Esophagus mucosa (tissue), 1 donor: ENCODE measurements around the gene EPB41L4A. TPM values are rescaled to one million over a fixed set of nuclear protein-coding genes. Genes with fewer than 3 reads are reported as not detected.

Experiments used
- ATAC-seq: fragments of 200-7000 bp; cut with Tn5 transposase; one replicate; pipeline ENCODE4 v1.9.1; 2020
- total RNA-seq: library from RNA; stranded (reverse); gene quantifications from one replicate; pipeline ENCODE4 v1.2.4, GENCODE V29; 2023
- donor health status: DM: yes; HTN: yes; CAD: no.

Gene EPB41L4A
- total RNA-seq, 1 donor from 2014 or later: 35.1 TPM

DNA sequence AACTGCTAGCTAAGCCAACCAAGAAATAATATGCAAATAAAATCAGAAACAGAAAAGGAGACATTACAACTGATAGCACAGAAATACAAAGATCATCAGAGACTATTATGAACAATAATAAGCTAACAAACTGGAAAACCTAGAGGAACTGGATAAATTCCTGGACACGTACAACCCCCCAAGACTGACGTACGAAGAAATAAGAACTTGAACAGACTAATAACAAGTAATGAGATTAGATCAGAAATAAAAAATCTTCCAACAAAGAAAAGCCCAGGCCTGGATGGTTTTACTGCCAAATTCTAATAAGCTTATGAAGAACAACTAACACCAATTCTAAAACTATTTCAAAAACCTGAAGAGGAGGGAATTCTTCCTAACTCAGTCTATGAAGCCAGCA is 67.9 kb downstream of the EPB41L4A start:
- ATAC-seq: no peak

DNA sequence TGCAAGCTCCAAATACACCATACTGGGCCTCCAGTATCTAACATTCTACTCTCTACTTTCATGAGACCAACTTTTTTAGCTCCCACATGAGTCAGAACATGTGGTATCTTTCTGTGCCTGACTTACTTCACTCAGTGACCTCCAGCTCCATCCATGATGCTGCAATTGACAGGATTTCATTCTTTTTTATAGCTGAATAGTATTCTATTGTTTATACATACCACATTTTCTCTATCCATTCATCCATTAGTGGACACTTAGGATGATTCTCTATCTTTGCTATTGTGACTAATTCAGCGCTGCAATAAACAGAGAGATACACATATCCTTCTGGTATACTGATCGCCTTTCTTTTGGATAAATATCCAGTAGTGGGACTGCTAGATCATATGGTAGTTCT is 68.5 kb downstream of the EPB41L4A start:
- ATAC-seq: no peak

DNA sequence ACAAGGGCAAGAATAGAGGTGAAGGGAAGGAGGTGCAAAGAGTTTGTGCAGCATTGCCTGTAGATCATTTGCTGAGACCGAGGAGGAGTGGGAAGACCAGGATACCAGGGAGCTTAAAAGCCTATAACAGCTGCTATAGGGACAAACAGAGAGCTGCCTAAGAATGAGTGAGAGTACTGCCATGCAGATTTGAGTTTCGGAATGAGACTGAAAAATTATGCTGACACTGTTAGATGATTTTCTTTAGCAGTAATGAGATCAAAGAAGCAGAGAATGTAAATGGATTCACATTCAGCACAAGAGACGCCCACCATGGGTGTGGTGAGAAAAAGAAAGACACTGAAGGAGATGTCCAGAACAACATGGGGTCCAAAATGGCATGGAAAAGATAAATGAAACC is 69.7 kb downstream of the EPB41L4A start:
- ATAC-seq: no peak

DNA sequence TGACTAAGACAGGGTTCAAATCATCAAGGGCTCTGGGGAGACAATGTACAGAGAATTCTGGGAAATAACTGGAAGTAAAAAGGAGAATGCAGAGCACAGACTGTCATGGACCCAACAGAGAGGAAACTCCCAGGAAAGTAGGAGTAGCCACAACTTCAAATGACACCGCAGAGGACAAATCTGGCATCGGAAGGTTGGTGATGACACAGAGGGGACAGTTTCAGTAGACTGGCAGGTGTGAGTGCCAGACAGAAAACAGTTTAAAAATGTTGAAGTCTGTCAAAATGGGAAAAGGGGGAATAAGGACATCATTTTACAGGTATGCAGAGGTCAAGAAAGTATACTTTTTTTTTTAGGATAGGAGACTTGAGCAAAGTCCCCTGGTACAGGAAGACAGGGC is 70.2 kb downstream of the EPB41L4A start:
- ATAC-seq: no peak

DNA sequence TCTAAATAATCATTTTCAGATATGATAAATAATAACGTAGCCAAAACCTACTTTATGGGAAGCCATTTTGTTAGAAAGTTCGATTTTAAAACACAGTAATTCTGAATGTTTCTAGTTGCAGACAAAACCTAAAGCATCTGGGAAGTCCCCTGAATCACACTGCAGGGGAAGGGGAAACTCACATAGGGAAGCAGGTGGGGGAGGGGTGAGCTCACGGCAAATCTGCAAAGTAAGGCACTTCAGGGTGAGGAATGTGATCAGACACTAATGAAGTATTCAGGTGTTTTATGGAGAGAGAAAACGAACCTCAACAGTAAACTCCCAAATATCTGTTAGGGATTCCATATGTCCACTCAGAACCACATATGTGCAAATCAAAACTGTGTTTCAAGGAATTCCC is 70.7 kb downstream of the EPB41L4A start:
- no peak for ATAC-seq

DNA sequence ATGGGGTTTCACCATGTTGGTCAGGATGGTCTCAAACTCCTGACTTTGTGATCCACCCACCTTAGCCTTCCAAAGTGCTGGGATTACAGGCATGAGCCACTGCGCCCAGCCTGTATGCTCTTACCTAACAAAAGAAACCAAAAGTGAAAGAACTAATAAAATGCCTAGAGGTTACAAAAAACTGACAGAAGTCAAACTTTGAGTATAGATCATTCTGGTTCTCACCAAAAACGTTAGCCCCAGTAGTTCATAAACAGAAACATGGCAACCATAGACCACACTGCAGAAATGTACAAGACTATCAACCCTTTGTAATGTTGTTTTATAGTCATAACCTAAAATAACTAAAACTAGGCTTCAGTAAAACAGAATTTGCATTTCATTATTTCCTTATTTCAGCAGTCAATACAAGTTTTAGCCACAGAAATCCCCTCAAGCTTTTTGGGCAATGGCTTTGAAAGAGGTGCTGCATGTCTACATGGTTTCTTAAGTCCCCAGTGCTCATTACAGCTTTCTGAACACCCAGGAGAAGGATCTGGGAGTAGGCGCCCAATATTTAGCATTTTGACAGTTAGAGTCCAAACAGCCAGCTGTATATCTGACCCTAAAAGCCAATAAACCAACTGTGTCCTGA is 72.5 kb downstream of the EPB41L4A start:
- ATAC-seq: no peak

DNA sequence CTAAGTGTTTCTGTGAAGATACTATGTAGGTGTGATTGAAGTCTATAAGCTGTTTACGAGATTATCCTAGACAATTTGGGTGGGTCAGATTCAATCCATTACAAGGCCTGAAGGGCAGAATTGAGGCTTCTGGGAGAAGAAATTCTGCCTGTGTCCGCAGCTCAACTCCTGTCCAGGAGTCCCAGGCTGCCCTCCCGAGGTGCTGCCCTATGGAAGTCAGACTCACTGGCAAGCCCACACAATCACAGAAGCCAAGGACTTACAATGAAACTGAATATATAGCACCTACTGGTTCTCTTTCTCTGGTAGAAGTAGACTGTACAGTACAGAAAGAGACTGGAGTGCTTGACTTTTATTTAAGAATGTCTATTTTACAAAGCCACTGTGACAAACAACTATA is 74.5 kb downstream of the EPB41L4A start:
- ATAC-seq: no peak

DNA sequence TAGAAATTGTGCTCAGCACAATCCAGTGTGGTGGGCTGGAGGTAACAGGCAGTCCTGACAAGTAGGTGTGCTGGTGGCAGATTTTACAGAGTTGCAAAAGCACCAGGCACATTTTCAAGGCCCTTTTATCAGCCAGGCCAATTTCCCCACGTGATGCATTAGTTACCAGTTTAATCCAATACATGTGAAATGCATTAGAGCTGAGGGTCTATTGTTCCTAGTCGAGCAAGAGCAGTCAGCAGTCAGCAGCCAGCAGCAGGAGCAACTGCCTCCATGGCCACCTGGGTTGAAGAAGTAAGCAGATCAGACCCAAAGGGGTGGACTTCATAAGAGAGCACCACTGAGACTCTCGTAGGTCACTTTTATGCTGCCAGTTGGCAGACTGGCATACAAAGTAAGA is 76.7 kb downstream of the EPB41L4A start:
- no peak for ATAC-seq

DNA sequence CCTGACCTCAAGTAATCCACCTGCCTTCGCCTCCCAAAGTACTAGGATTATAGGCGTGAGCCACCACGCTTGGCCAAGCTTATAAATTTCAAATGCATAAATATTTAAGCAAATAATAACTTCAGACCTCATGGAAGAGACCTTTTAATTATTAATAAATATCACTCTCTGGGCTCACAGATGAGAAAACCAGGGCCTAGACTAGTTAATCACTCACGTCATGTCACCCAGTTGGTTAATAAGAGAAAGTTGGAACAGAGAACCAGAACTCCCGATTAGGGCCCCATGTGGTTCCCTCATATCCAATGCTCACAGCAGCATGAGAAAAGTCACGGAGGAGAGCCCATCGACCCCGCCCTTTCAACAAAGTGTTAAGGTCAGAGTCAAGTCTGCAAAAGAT is 79.3 kb downstream of the EPB41L4A start:
- no peak for ATAC-seq

DNA sequence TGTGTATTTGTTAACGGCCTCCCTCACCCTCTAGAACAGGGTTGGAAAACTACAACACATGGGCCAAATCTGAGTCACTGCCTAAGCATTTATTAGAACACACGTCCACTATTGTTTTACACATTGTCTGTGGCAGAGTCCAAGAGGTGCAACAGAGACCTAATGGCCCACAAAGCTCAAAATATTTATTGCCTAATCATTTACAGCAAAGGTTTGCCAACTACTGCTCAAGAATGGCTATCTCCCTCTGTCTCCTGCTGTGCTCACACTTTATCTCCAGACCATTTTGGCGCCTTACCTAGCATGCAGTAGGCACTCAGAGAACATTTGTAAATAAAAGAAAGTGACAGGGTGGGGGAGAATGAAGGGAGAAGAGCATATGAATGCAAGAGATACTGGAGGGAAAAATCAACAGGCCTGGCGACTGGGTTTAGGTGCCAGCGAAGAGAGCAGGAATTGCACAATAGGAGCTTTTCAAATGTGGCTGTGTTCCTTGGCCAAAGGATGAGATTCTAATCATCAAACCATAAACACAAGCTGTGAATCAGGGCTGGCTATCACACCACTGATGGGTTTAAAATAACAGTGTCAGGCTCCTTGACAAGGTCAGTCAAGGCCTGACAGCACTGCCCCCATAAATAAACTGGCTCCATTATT is 80.3 kb downstream of the EPB41L4A start:
- ATAC-seq: peak; percentile 57

DNA sequence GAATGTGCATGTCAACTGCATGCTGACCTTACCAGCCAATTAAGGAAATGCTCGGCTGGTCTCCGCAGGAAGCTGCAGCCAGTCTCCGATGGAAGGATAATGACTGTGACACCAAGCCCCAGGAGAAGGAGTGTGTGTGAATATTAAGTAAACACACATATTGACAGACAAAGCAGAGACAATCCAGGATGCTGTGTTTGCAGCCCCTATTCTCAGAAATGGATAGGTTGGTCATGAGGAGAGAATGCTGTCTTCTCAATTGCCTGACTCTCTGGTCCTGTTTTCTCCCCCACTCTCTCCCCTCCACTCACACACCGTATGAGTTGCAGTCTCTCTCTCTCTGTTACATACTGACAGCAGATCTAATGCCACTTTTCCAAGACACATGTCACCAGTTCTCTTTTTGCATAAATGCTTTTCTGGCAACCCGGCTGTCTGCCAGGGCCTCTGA is 85.7 kb downstream of the EPB41L4A start:
- ATAC-seq: no peak

DNA sequence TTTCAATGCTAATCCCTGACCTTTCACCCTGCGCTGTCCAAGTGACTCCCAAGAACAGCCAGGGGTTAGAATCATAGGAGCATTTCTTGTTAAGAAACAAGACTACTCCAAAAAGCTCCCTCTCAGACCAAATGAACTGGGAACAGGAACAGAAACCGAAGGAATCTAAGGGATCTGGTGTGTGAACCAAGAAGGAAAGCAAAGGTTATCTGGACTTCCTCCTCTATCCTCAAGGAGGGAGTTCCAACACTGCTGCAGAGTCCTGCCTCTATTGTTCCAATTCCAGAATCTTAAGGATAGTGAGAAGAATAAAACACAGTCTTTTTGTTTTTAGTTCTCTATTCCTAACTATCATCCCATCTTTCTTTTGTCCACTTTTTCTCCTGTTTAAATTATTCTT is 87.2 kb downstream of the EPB41L4A start:
- no peak for ATAC-seq

DNA sequence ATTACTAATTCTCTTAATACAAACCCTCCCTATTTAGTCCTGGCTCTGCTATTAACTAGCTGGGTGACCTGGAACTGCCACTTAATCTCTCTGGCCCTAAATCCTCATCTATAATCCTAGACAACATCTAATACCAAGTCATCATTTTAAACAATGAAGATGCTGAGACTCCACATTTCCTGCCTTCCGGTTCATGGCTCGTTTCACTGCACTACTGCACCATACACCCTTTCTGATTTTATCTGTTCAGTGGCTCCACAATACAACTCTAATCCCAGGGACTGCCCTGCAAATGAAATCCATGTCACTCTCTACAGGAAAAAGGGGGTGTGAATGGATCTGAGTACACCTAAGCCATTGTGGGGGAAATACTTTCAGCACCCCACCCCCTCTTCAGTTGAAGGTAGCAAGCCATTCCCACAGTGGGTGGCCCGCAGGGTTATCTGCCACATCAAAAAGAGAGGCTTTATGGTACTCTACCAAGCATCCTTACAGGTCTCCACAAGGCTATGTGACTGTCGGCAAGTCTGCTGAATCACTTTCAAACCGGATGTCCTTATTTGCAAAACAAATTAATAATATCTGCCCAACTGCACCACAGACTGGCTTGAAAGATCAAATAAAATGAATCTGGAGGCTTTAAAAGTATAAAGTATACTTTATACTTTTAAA is 89.5 kb downstream of the EPB41L4A start:
- peak; percentile 85 for ATAC-seq

DNA sequence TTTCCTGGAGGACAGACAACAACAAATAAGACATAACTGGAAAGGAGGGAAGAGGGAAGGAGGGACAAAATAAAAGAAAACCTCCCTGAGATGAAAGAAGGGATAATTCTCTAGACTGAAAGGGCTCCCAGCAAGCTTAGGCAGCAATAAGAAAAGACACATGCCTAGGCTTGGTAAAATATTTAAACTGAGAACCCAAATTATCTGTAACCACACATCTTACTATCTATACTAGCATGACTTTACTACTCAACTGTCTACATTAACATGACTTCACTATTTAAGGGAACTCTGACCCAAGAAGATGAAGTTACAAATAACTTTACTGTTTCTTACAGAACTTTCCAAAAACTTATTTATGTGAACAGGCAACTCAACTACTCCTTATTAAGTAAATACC is 95.9 kb downstream of the EPB41L4A start:
- ATAC-seq: no peak

DNA sequence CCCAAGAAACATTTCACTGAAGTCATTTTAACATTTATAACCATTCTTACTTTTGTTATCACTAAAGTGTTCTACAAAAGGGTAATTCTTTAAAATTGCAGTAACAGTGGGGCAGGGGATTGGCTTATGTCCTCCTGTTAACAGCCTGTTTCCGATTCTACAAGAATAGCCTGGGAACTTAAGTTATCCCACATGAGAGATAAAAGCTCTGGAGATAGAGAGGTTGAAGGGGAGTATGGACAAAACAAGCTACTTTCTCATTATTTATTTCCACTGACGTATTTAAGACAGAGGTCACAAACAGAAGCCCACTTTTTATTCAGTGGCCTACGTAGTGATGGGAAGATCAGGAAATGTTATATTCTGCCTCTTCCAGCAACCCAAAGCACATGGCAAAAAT is 98.7 kb downstream of the EPB41L4A start:
- ATAC-seq: no peak

DNA sequence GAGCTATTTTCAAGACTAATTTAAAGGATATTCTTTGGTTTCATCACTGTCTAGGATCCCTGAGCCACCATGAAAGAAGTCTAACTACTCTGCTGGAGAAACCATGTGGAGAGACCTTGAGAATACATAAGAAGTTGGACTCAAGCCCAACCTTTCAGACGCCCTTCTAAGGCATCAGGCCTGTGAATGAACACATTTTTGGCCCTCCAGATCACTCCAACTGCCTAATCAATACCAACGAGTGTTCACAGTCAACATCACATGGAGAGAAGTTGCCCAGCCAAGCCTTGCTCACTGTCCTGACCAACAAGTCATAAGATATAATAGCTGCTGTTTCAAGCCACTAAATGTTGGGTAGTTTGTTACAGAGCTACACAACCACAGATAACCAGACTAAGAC is 100.7 kb downstream of the EPB41L4A start:
- no peak for ATAC-seq

DNA sequence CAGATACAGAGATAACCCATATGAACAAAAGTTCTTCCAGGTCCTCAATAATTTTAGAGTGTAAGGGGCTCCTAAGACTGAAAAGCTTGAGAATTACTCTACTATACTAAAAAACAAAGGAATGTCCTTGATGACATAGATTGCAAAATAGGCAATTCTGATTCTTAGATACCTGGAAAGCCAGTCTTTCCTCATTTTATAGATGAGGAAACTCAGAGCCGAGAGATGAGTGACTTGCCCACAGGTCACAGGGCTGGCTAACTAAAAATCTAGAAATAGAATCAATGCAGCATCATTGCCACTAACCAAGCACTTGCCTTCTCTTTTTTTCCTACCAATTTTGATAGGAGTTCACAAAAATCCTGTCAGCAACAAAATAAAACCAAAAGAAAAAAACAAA is 101.2 kb downstream of the EPB41L4A start:
- ATAC-seq: no peak

DNA sequence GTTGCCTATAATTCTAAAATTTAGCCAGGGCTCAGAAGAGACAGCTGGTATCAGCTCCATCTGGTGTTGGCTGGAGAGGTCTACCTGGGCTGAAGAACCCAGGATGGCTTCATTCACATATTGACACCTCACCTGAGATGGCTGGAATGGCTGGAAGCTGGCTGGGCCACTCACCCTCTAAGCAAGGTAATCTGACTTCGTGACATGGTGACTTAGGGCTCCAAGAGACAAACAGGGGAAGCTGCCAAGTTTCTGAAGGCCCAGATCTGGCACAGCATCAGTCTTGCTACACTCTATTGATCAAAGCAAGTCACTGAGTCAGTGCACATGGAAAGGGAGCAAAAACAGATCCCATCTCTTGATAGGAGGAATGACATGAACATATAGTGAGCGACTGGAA is 102.3 kb downstream of the EPB41L4A start:
- peak; percentile 44 for ATAC-seq

DNA sequence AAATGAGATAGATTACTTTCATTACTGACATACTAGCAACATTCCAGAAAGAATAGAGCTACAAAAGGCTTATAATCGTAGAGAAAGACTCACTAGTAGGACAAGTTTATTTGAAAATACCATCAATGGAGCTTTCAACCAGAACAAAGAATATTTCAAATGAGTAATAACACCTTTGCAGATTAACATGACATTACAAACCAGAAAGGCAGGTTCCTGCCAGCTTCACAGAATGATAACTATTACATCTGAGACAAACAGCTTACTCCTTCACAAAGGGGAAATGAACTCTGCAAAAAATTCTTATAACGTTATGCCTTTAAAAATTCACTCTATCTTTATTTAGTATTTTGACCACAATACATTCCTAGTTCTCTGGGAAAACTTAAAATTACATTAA is 103.1 kb downstream of the EPB41L4A start:
- peak; percentile 87 for ATAC-seq

DNA sequence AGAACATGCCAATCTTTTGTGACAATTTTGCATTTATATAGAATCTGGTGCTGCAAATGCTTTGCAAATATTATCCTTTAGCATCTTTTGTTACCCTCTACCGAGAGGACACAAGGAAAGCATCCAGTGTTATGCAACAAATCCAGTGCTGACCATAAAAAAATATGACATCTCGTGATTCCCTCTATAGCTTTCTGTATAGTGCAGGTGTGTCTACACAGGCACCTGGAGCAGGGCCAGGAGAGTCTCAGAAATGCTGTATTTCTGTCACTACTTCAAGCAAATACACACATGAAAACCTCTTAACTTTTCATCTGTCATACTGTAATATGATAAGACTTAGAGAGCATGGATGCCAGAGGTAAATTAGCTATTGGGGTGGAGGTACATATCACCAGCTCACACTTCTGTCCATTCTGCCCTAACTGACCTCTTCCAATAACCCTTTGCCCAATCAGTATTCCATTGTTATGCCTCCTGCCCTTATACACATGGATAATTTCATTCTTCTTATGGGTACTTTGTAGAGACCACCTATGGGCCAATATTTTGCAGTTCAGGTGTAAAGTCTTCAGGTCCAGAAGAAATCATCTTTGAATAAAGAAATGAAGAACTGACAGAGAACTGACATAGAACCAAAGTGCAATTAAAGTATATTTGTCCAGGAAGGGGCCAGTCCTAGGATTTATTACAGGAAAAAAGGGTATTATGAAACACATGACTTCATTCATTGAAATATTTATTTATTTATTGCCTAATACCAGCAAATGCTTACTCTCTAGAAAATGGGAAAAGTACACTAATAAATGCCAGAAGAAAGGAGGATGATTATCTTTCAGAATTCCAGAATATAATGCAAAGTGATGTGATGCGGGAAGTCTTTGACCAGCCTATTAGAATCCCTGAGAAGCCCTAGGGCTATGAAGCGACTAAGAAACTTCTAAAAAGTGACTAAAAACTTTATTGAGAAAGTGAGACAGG is 106.5 kb downstream of the EPB41L4A start:
- ATAC-seq: no peak

DNA sequence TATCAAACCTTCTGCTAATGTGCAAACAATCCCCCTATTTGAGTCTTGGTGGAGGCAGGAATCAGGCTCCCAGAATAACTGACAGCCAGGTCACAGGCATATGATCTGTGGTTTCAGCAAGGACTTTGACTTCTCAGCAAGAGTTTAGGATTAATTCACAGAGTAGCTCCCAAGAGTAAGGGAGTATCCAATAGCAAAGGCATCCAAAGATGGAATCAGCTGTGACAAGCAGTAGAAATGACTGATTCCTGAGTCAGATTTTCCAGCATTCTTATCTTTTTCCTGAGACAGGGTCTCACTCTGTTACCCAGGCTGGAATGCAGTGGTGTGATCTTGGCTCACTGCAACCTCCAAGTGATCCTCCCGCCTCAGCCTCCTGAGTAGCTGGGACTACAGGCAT is 108.3 kb downstream of the EPB41L4A start:
- no peak for ATAC-seq

DNA sequence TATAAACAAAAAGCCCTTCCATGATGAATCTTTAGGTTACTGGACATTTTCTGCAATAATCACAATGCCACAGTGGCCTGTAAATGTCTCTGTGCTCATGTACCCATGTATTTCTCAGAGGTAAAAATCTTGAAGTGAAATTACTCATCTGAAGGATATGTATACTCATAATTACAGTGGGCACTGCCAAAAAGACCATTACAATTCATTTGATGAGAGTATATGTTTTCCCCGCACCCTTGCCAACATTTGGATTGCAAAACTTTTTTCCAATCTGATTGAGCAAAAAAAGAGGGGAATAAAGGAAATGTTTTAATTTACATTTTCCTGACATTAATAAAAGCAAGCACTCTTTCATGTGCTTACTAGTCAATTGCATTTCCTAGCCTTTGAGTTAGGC is 110.5 kb downstream of the EPB41L4A start:
- ATAC-seq: no peak

DNA sequence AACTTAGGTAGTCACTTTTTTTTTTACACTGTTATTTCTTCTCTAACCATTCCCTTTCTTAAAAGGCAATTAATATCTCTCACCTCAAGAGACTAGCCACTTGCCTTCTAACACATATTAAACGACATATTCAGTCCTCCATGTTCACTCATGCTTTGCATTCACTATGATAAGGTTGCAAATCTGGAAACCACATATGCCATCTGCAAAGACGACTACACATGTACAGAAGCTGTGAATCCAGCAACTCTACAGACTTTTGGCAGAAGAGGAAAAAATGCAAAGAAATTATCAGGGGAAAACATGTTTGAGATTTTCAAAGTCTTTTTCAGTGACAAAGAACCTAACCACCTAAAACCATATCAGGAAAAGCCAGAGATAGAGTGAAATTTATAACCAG is 112.1 kb downstream of the EPB41L4A start:
- ATAC-seq: no peak
